Measurements from ENCODE around the gene ICA1. TPM values are rescaled to one million over a fixed set of nuclear protein-coding genes. Genes with fewer than 3 reads are reported as not detected.
"Not testable (repeated sequence)": the region's sequence is repeated elsewhere in the genome, so short reads cannot be mapped to it uniquely, and the experiment has no call there.

The ICA1 gene
- total RNA-seq, 1 donor from 2014 or later = 9.4 TPM

DNA sequence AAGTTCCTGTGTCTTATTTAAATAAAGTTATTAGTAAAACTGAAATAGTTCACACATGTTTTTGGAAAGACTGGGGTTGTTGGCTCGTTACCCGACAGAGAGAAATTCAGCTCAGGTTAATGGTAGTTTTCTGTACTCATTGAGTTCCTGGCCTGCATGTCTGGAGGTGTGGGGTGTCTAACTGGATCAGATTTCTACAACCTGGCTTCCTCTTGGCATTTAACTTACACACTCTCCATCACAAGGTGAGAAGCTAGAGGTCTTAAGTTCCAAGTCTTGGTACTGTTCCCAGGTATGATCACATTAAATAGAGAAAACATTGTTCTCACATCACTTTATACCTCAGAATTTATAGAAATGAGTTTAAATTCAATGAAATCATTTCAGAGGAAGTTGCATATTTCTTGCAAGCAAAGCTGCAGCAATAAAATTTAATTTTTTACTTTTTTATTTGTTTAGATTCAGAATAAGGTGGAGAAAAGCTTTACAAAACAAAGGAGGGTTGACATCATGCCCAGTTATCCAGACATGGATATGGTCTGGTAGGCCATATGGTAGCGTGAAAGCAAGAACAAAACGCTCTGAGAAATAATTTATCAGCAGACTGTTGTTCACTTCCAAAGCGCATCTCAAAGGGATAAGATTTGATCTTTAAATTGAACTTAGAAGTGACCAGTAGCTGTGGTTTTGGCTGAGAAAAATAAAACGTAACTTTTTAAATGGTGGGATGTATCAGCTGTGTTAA lies 172.8 kb downstream of the ICA1 start:
- no peak for ATAC-seq

DNA sequence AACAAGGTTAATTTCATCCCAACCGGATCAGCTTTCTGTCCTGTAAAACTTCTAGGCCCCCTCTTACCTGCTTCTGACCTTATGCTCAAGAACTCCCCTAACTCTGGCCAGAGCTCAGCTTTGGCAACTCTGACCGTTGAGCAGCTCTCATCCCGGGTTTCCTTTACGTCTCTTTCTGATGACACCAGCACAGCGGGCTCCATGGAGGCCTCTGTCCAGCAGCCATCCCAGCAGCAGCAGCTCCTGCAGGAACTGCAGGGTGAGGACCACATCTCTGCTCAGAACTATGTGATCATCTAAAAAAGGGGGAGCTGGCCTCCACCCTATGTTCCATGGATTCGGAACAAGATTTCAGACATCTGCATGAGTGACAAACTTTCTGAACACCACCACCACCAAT lies 175.7 kb downstream of the ICA1 start:
- no peak for ATAC-seq

DNA sequence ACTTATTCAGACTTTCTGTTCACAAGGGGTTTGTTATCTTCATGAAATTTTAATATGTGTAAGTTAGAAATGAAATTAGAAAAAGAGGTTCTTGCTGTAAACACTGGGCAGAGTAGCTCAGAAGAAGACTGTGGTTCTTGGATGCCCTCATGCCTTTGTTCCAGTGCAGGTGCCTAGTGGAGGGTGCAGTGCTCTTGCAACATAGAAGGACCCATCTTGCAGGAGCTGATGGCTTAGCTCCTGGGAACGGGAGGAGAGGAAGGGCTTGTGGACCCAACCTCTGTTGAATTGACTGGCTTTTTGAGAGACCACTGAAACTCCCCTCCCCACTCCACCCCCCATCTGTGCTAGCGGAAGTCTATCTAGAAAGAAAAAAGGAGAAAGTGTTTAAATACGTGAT lies 176.5 kb downstream of the ICA1 start:
- no peak for ATAC-seq

DNA sequence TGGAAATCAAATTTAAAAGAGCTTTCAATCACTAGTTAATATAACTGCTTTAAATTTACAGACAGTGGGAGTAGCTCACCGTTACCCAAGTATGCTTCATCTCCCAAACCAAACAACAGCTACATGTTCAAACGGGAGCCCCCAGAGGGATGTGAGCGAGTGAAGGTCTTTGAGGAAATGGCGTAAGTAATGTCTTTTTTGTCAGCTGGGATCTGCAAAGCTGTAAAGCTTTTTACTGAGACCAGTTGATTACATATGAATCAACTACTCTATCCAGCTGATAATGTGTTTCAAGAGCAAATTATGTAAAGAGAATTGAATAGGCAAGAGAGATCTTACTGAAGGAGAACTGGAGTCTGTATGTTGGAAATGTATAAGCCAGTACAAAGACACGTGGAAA lies 177.1 kb downstream of the ICA1 start:
- no peak for ATAC-seq

DNA sequence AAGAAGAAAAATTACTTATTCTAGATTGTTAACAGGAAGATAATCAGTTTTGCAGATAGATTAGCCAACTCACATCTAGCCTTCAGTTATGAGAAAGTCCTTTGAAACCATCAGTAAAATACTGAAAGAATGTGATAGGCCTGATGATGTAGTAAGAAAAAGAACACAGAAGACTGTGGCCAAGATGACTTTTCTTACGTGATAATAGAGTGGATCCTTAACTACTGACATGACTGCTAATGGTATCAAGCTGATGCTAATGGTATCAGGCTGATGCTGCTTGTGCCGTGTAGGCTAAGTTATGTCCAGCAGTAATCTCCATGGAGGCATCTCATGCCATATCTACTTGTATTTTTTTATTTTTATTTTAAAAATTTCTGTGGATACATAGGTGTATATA lies 179.2 kb downstream of the ICA1 start:
- no peak for ATAC-seq

DNA sequence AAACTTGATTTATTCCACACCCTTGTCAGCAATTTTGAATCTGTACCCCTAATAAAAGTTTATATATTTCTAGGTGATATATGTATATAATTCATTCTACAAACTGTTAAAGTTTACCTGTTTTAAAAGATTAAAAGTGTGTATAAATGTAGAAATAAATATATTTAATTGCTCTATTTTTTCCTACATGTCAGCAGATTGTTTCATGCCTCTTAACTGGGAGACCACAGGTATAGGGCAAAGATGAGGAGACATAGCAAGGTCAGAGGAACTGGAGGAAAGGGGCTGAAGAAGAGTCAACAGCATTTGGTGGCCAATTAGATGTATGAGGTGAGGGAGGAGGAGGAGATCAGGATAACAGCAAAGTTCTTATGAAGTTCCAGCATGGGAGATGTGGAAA lies 183.5 kb downstream of the ICA1 start:
- no peak for ATAC-seq

DNA sequence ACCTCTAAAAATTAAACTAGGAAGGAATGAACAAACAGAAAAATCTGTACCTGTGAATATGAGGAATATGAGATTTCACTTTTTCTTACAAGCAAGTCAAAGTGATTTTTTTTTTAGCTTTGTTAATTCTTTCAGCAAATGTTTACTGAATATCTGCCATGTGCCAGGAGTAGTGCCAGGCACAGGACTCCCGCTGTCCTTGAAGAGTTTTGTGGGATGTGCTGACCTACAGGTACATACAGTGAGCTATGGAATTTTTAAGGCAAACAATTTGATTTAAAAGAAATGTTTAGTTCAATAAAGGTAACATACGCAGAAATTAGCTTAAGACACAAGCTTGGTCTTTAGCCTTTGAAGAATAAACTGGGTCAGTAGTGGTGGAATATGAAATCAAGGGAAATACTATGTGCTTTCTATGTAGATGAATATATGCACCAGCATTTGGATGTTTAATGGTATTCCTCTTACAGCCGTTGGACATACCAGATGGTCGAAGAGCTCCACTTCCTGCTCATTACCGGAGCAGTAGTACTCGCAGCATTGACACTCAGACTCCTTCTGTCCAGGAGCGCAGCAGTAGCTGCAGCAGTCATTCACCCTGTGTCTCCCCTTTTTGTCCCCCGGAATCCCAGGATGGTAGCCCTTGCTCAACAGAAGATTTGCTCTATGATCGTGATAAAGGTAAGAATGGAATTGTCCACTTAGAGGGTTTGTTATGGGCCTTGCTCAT lies 191.4 kb downstream of the ICA1 start:
- no peak for ATAC-seq

DNA sequence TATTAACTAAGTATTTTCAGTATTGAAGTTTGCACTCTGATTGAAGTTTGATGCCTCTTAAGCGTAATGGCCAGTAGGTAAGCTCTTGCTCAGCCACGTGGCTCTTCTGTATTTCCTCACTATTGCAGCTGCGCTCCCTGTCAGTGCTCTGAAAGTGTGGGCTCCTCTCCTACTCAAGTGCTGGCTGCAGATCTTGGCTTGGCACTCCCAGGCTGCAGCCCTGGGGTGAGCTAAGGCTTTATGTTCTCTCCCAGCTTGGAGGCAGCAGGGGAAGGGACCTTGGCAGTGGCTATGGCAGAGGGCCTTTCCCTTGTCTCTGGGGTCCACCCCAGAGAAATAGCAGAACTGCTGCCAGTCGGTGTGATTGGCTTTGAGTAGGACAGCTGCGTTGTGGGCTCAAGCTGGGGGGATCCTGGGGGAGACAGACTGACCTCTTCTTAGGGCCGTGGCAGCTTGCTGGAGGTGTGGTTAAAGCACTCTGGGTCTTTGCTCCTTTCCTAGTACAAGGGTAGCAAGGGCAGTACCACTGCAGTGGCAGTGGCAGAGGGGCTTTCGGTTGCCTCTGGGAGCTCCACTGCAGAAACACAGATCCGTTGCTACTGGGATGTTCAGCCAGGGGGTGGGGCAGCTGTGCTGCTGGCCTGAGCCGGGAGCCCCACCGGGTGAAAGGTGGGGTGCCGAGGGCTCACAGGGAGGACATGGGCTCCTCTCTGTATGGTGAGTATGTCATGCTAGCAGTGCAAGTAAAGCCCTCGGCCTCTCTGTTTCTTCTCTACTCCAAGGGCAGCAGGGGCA lies 192.9 kb downstream of the ICA1 start:
- no peak for ATAC-seq

DNA sequence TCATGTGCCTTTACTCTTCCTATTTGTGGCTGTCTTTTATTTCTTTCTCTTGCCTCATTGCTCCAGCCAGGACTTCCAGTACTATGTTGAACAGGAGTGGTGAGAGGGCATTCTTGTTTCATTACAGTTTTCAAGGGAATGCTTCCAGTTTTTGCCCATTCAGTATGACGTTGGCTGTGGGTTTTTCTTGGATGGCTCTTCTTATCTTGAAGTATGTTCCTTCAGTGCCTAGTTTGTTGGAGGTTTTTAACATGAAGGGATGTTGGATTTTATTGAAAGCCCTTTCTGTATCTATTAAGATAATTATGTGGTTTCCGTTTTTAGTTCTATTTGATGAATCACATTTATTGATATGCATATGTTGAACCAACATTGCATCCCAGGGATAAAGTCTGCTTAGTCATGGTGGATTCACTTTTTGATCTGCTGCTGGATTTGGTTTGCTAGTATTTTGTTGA lies 196.6 kb downstream of the ICA1 start:
- ATAC-seq = no peak

DNA sequence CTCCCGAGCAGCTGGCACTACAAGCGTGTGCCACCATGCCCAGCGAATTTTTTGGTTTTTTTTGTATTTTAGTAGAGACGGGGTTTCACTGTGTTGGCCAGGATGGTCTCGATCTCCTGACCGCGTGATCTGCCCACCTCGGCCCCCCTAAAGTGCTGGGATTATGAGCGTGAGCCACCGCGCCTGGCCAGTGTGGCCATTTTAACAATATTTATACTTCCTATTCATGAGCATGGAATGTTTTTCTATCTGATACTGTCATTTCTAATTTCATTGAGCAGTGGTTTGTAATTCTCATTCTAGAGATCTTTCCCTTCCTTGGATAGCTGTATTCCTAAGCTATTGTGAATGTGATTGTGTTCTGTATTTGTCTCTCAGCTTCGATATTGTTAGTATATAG lies 197.1 kb downstream of the ICA1 start:
- ATAC-seq = no peak

DNA sequence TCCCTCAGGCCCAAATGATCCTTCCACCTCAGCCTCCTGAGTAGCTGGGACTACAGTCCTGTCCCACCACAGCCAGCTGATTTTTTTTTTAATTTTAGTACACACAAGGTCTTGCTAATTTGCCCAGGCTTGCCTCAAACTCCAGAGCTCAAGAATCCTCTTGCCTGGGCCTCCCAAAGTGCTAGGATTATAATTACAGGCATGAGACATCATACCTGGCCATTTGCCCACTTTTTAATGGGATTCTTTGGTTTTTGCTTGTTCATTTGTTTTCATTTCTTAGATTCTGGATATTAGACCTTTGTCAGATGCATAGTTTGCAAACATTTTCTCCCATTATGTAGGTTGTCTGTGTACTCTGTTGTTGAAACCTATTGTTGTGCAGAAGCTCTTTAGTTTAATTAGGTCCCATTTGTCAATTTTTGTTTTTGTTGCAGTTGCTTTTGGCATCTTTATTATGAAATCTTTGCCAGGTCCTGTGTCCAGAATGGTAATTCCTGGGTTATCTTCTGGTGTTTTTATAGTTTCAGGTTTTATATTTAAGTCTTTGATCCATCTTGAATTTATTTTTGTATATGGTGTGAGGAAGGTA lies 198.2 kb downstream of the ICA1 start:
- no peak for ATAC-seq

DNA sequence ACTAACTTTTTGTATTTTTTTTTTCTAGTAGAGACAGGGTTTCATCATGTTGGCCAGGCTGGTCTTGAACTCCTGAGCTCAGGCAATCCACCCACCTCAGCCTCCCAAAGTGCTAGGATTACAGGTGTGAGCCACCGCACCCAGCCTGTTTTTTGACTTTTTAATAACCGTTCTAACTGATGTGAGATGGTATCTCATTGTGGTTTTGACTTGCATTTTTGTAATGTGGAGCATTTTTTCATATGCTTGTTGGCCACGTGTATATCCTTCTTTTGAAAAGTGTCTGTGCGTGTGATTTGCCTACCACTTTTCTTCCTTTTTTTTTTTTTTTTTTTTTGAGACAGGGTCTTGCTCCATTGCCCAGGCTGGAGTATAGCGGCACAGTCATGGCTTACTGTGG lies 198.7 kb downstream of the ICA1 start:
- ATAC-seq = not testable (repeated sequence)

Other genes starting within 250 kb of the ICA1 start
- not detected for gene NXPH1, start 171.4 kb upstream of the ICA1 start, total RNA-seq

Measured in esophagus mucosa (tissue), 1 donor.